DMS53 (cell line): ENCODE measurements around the gene GLOD4.
"Not testable (repeated sequence)": the region's sequence is repeated elsewhere in the genome, so short reads cannot be mapped to it uniquely, and the experiment has no call there.

Experiments
- DNase-seq: peaks from one replicate; lab custom pipeline; 2025; lab: John Stamatoyannopoulos, UW

The GLOD4 gene

GRCh38 chr17:774313-774584, 7.8 kb downstream of the GLOD4 start:
- no peak for DNase-seq

- no peak for DNase-seq
Observed at GRCh38 chr17:773467-774312, 8.4 kb downstream of the GLOD4 start.

GRCh38 chr17:773016-773415, 9.1 kb downstream of the GLOD4 start:
- DNase-seq: no peak

GRCh38 chr17:767076-767475, 15.0 kb downstream of the GLOD4 start:
- no peak for DNase-seq

- DNase-seq: no peak
Observed at GRCh38 chr17:760371-760770, 21.7 kb downstream of the GLOD4 start.

- no peak for DNase-seq
Observed at GRCh38 chr17:759964-760363, 22.1 kb downstream of the GLOD4 start.

- not testable (repeated sequence) for DNase-seq
Observed at GRCh38 chr17:756010-756567, 26.0 kb downstream of the GLOD4 start.

- not testable (repeated sequence) for DNase-seq
Observed at GRCh38 chr17:755319-755961, 26.6 kb downstream of the GLOD4 start.

- DNase-seq: no peak
Observed at GRCh38 chr17:753418-753817, 28.7 kb downstream of the GLOD4 start.

- peak; percentile 75 for DNase-seq
Observed at GRCh38 chr17:752620-753219, 29.4 kb downstream of the GLOD4 start.

- peak; percentile 90 for DNase-seq
Observed at GRCh38 chr17:752002-752619, 30.0 kb downstream of the GLOD4 start, which contains the start of gene GEMIN4. GEMIN4 (minus strand) TSS chr17:752264; CDS start chr17:752142, 122 bp downstream.

GRCh38 chr17:751269-752001, 30.6 kb downstream of the GLOD4 start:
- peak; percentile 62 for DNase-seq

GRCh38 chr17:750431-751037, 31.5 kb downstream of the GLOD4 start:
- DNase-seq: no peak

GRCh38 chr17:749359-749758, 32.7 kb downstream of the GLOD4 start:
- DNase-seq: not testable (repeated sequence)

GRCh38 chr17:748604-749003, 33.5 kb downstream of the GLOD4 start:
- not testable (repeated sequence) for DNase-seq

- DNase-seq: no peak
Observed at GRCh38 chr17:746783-747629, 35.1 kb downstream of the GLOD4 start.

GRCh38 chr17:746181-746580, 35.9 kb downstream of the GLOD4 start:
- no peak for DNase-seq

GRCh38 chr17:745406-745805, 36.7 kb downstream of the GLOD4 start:
- no peak for DNase-seq

- peak; percentile 24 for DNase-seq
Observed at GRCh38 chr17:744937-745336, 37.1 kb downstream of the GLOD4 start.

- no peak for DNase-seq
Observed at GRCh38 chr17:743139-743538, 38.9 kb downstream of the GLOD4 start.
